NCI-H2171 (cell line): Measurements from ENCODE around the gene RNF144A.

ENCODE experiments used
- DNase-seq: peaks from one replicate; lab custom pipeline; 2025; lab: John Stamatoyannopoulos, UW

The RNF144A gene

GRCh38 chr2:7089284-7089683 lies 172.1 kb downstream of the RNF144A start:
- no peak for DNase-seq

- DNase-seq: no peak
Observed at GRCh38 chr2:7089898-7090510, 172.8 kb downstream of the RNF144A start.

- DNase-seq: no peak
Observed at GRCh38 chr2:7093376-7093775, 176.2 kb downstream of the RNF144A start.
